ENCODE results near the gene MYO5A. TPM values are rescaled to one million over a fixed set of nuclear protein-coding genes. Genes with fewer than 3 reads are reported as not detected.

MYO5A gene
- polyA plus RNA-seq, 3 donors, result 6.9 to 33.5 (median 16.6) TPM

- H3K79me2 ChIP-seq (ENCODE audit: insufficient read depth, low read length), result peaks cover 99% of the 10 kb centered on the region
- Mint-ChIP-seq H3K27ac (no peak overlapping the region), H3K27me3 (ENCODE audit: low read depth in 3 of 3) (no peaks in the 10 kb centered on the region)
These were observed 33.6 kb downstream of the MYO5A start for GRCh38 chr15:52495125-52495524.

GRCh38 chr15:52493968-52494367 lies 34.7 kb downstream of the MYO5A start:
- H2AFZ ChIP-seq (ENCODE audit: insufficient read depth, low read depth, low read length, poor library complexity, severe bottlenecking), result no peak overlapping the region
- H3K4me2 ChIP-seq (replicated peaks; ENCODE audit: extremely low read depth, low read length, poor library complexity, severe bottlenecking), result no peak overlapping the region
- intact Hi-C loops (cut with micrococcal nuclease), result no loop called here
- H4K20me1 ChIP-seq (ENCODE audit: insufficient read depth, low read length), result peaks cover 90% of the 10 kb centered on the region
- no peak overlapping the region for H3K9ac ChIP-seq (ENCODE audit: insufficient read depth, low read length, poor library complexity, severe bottlenecking)
- H3K79me2 ChIP-seq (ENCODE audit: insufficient read depth, low read length), result peaks cover 98% of the 10 kb centered on the region
- no peak overlapping the region for H3K27ac ChIP-seq (ENCODE audit: low read depth in 1 of 2, low read length in 2 of 2)
- H3K9me3 ChIP-seq (replicated peaks in 1 of 2; ENCODE audit: control insufficient read depth in 1 of 2, insufficient read depth in 1 of 2, low read length in 2 of 2), result no peaks in the 10 kb centered on the region
- Mint-ChIP-seq H3K4me3 (no peak overlapping the region), H3K36me3 (peaks cover 0 to 5% of the 10 kb centered on the region in 2 donors), H3K9me3 (no peaks in the 10 kb centered on the region), H3K4me1 (peaks cover 23% of the 10 kb centered on the region), H3K27ac (no peak overlapping the region), H3K27me3 (ENCODE audit: low read depth in 3 of 3) (peaks cover 0 to 2% (median 0%) of the 10 kb centered on the region in 3 donors)
- DNase-seq, result no peak
- TF ChIP-seq CTCF (IDR thresholded peaks at IDR 0.05), result no peak
- peaks cover 13 to 14% of the 10 kb centered on the region in 2 donors for H3K4me1 ChIP-seq (ENCODE audit: control insufficient read depth in 1 of 2, insufficient read depth in 2 of 2, low read length in 2 of 2)
- H3K27me3 ChIP-seq (ENCODE audit: control insufficient read depth in 2 of 2, insufficient read depth in 2 of 2, low read length in 2 of 2), result no peaks in the 10 kb centered on the region
- 100% methylated on average over 1 of the region's 3 CpGs for whole genome bisulfite sequencing (ENCODE audit: insufficient coverage)
- H3K4me3 ChIP-seq (replicated peaks in 1 of 3; ENCODE audit: low read depth in 2 of 3, low read length in 3 of 3), result no peak overlapping the region
- no peaks in the 10 kb centered on the region for H3K36me3 ChIP-seq (replicated peaks in 1 of 2; ENCODE audit: control insufficient read depth in 1 of 2, insufficient read depth in 2 of 2, low read length in 2 of 2)

More at GRCh38 chr15:52495125-52495524, 33.6 kb downstream of the MYO5A start:
- H3K4me2 ChIP-seq (replicated peaks; ENCODE audit: extremely low read depth, low read length, poor library complexity, severe bottlenecking), result no peak overlapping the region
- no peaks in the 10 kb centered on the region for H3K9me3 Mint-ChIP-seq
- H2AFZ ChIP-seq (ENCODE audit: insufficient read depth, low read depth, low read length, poor library complexity, severe bottlenecking), result no peak overlapping the region
- H3K9me3 ChIP-seq (replicated peaks in 1 of 2; ENCODE audit: control insufficient read depth in 1 of 2, insufficient read depth in 1 of 2, low read length in 2 of 2), result no peaks in the 10 kb centered on the region
- H3K27ac ChIP-seq (ENCODE audit: low read depth in 1 of 2, low read length in 2 of 2), result no peak overlapping the region
- TF ChIP-seq CTCF (IDR thresholded peaks at IDR 0.05), result no peak
- DNase-seq, result no peak
- H4K20me1 ChIP-seq (ENCODE audit: insufficient read depth, low read length), result peaks cover 89% of the 10 kb centered on the region
- H3K4me1 ChIP-seq (ENCODE audit: control insufficient read depth in 1 of 2, insufficient read depth in 2 of 2, low read length in 2 of 2), result peaks cover 13 to 14% of the 10 kb centered on the region in 2 donors
- no peak overlapping the region for H3K9ac ChIP-seq (ENCODE audit: insufficient read depth, low read length, poor library complexity, severe bottlenecking)
- peaks cover 0 to 5% of the 10 kb centered on the region in 2 donors for H3K36me3 Mint-ChIP-seq
- H3K27me3 ChIP-seq (ENCODE audit: control insufficient read depth in 2 of 2, insufficient read depth in 2 of 2, low read length in 2 of 2), result no peaks in the 10 kb centered on the region
- H3K4me3 Mint-ChIP-seq, result no peak overlapping the region
- H3K36me3 ChIP-seq (replicated peaks in 1 of 2; ENCODE audit: control insufficient read depth in 1 of 2, insufficient read depth in 2 of 2, low read length in 2 of 2), result no peaks in the 10 kb centered on the region
- intact Hi-C loops (cut with micrococcal nuclease), result no loop called here
- H3K4me1 Mint-ChIP-seq, result peaks cover 32% of the 10 kb centered on the region
- no peak overlapping the region for H3K4me3 ChIP-seq (replicated peaks in 1 of 3; ENCODE audit: low read depth in 2 of 3, low read length in 3 of 3)
